A549 (cell line): Measurements from ENCODE around the gene RIMKLA.

ENCODE experiments used
- HOXA7 ChIP-seq: fragments of 250-450 bp; sonication (Bioruptor Pico); IDR thresholded peaks from 2 replicates; pipeline ENCODE4 v1.5.0; 2020; ENCODE audit warnings: mild to moderate bottlenecking, moderate library complexity
- POLR2A ChIP-seq: IDR thresholded peaks from 2 replicates; pipeline ENCODE4 v1.6.1; 2012; ENCODE audit warnings: mild to moderate bottlenecking, low read length
- TF ChIP-seq, protein P1 (sequence below): fragments of >200 bp; sonication (Bioruptor Twin); formaldehyde crosslinking; IDR thresholded peaks from 3 replicates; pipeline ENCODE4 v1.5.1; 2016
- TF ChIP-seq, protein P2 (sequence below): fragments of 150-350 bp; IDR thresholded peaks from 2 replicates; pipeline ENCODE4 v1.6.1; 2014; ENCODE audit warnings: low read depth, mild to moderate bottlenecking, low read length

DNA sequence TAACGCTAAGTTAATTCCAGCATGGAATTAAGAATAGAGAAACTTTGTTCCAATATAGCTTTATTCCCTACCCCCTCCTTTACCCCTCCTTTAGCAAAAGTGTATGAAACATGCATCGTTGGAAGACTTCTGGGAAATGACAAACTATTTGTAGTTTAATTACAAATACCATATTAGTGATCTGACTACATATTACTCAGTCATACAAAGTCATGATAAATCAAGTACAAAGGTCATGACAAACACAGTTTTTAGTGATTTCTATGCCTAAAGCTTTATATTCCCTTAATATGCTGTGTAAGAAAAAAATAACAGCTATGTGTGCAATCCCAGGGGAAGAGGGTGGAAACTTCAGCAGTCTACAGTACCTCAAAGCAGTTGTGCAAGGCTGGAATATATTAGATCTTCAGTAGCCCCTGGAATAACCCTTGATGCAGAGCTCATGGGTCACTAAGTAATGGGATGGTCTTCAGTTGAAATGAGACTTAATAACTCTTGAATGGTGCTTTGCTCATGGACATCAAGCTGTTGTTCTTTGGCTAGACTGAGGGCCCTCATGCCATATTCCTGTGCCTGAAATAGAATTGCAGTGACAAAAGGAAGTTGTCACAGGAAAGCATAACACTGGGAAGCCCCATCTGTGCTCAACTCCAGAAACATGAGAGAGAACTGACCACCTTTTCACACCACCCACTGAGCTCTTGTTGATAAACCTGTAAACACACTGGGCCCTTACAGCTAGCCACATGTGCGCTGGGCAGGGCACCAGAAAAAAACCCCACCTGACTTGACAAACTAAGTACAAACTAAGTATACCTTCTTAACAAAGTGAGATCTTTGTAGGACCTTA, 49.9 kb downstream of the RIMKLA start:
- no peak for TF ChIP-seq HOXA7 (CRISPR knock-in tag)
- TF ChIP-seq, protein P1, sequence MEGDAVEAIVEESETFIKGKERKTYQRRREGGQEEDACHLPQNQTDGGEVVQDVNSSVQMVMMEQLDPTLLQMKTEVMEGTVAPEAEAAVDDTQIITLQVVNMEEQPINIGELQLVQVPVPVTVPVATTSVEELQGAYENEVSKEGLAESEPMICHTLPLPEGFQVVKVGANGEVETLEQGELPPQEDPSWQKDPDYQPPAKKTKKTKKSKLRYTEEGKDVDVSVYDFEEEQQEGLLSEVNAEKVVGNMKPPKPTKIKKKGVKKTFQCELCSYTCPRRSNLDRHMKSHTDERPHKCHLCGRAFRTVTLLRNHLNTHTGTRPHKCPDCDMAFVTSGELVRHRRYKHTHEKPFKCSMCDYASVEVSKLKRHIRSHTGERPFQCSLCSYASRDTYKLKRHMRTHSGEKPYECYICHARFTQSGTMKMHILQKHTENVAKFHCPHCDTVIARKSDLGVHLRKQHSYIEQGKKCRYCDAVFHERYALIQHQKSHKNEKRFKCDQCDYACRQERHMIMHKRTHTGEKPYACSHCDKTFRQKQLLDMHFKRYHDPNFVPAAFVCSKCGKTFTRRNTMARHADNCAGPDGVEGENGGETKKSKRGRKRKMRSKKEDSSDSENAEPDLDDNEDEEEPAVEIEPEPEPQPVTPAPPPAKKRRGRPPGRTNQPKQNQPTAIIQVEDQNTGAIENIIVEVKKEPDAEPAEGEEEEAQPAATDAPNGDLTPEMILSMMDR: no peak
- TF ChIP-seq, protein P2, sequence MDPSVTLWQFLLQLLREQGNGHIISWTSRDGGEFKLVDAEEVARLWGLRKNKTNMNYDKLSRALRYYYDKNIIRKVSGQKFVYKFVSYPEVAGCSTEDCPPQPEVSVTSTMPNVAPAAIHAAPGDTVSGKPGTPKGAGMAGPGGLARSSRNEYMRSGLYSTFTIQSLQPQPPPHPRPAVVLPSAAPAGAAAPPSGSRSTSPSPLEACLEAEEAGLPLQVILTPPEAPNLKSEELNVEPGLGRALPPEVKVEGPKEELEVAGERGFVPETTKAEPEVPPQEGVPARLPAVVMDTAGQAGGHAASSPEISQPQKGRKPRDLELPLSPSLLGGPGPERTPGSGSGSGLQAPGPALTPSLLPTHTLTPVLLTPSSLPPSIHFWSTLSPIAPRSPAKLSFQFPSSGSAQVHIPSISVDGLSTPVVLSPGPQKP: no peak
- TF ChIP-seq POLR2A: no peak
